Panc1 (cell line): ENCODE data around the gene ANK3.

Experiments used
- POLR2AphosphoS5 ChIP-seq: IDR thresholded peaks from 2 replicates; pipeline ENCODE4 v1.6.1; 2012; ENCODE audit warnings: mild to moderate bottlenecking, low read depth, low read length, moderate library complexity
- SIN3A ChIP-seq: IDR thresholded peaks from 2 replicates; pipeline ENCODE4 v1.6.1; 2012; ENCODE audit warnings: low read depth, mild to moderate bottlenecking, low read length, moderate library complexity, borderline replicate concordance; ENCODE audit not compliant: insufficient read depth
- TCF7L2 ChIP-seq: IDR thresholded peaks from 2 replicates; pipeline ENCODE4 v1.6.1; 2011; ENCODE audit warnings: mild to moderate bottlenecking, low read depth, low read length, inconsistent platforms
- TF ChIP-seq, protein P1 (sequence below): fragments of 450-650 bp; IDR thresholded peaks from 2 replicates; pipeline ENCODE4 v1.5.1; 2017; ENCODE audit warnings: mild to moderate bottlenecking
- TF ChIP-seq, protein P2 (sequence below), 2 experiments: IDR thresholded peaks; 2 replicates each; pipeline ENCODE4 v1.6.1; 2011 to 2012; ENCODE audit warnings: low read depth in 2 of 2, control low read depth in 1 of 2, low read length in 1 of 2, mild to moderate bottlenecking in 1 of 2, moderate library complexity in 1 of 2; ENCODE audit not compliant: insufficient read depth in 1 of 2

DNA sequence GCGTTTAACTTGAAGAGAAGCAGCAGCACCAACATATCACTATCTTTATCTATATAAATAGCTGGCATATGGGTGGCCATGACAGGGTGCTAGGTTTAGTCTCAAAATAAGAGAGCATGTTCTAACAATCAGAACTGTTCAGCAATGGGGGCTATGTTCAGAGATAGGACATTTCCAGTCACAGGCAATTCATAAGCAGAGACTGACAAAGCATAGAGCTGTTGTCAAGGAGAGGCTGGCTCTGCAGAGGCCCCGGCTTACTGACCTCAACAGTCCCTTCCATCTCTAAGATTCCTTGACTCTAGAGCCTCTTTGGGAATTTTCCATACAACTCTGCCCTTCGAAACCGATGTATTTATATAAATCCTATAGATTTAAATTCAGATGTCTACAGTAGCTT lies 17.2 kb downstream of the ANK3 start:
- TF ChIP-seq, protein P1, sequence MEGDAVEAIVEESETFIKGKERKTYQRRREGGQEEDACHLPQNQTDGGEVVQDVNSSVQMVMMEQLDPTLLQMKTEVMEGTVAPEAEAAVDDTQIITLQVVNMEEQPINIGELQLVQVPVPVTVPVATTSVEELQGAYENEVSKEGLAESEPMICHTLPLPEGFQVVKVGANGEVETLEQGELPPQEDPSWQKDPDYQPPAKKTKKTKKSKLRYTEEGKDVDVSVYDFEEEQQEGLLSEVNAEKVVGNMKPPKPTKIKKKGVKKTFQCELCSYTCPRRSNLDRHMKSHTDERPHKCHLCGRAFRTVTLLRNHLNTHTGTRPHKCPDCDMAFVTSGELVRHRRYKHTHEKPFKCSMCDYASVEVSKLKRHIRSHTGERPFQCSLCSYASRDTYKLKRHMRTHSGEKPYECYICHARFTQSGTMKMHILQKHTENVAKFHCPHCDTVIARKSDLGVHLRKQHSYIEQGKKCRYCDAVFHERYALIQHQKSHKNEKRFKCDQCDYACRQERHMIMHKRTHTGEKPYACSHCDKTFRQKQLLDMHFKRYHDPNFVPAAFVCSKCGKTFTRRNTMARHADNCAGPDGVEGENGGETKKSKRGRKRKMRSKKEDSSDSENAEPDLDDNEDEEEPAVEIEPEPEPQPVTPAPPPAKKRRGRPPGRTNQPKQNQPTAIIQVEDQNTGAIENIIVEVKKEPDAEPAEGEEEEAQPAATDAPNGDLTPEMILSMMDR = no peak
- TF ChIP-seq POLR2AphosphoS5 (no peak), SIN3A (no peak), TCF7L2 (no peak)
- TF ChIP-seq, protein P2, sequence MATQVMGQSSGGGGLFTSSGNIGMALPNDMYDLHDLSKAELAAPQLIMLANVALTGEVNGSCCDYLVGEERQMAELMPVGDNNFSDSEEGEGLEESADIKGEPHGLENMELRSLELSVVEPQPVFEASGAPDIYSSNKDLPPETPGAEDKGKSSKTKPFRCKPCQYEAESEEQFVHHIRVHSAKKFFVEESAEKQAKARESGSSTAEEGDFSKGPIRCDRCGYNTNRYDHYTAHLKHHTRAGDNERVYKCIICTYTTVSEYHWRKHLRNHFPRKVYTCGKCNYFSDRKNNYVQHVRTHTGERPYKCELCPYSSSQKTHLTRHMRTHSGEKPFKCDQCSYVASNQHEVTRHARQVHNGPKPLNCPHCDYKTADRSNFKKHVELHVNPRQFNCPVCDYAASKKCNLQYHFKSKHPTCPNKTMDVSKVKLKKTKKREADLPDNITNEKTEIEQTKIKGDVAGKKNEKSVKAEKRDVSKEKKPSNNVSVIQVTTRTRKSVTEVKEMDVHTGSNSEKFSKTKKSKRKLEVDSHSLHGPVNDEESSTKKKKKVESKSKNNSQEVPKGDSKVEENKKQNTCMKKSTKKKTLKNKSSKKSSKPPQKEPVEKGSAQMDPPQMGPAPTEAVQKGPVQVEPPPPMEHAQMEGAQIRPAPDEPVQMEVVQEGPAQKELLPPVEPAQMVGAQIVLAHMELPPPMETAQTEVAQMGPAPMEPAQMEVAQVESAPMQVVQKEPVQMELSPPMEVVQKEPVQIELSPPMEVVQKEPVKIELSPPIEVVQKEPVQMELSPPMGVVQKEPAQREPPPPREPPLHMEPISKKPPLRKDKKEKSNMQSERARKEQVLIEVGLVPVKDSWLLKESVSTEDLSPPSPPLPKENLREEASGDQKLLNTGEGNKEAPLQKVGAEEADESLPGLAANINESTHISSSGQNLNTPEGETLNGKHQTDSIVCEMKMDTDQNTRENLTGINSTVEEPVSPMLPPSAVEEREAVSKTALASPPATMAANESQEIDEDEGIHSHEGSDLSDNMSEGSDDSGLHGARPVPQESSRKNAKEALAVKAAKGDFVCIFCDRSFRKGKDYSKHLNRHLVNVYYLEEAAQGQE (IDR thresholded peaks at IDR 0.05; ENCODE audit: insufficient read depth in 1 of 2, low read depth in 2 of 2, low read length in 1 of 2) = no peak
